Stomach (tissue), 4 donors: Measurements from ENCODE around the gene ITGB8.

Experiments
- EP300 ChIP-seq: sonication (generic); formaldehyde crosslinking; IDR thresholded peaks from one replicate; pipeline ENCODE4 v1.6.1; 2017; ENCODE audit warnings: antibody characterized with exemption
- POLR2AphosphoS5 ChIP-seq, 3 donors: sonication (generic); formaldehyde crosslinking; IDR thresholded peaks; one replicate each; pipeline ENCODE4 v1.6.1; 2016; ENCODE audit warnings: antibody characterized with exemption in 3 of 3
- TF ChIP-seq, protein P1 (sequence below), 7 experiments: fragments of 450-650 bp in 4 of 7; fragments of 200-600 bp in 3 of 7; sonication (generic) in 3 of 7; IDR thresholded peaks; one replicate each; pipeline ENCODE4 v1.5.1; 2016 to 2019; ENCODE audit warnings: antibody characterized with exemption in 7 of 7, control low read depth in 2 of 7, mild to moderate bottlenecking in 1 of 7

DNA sequence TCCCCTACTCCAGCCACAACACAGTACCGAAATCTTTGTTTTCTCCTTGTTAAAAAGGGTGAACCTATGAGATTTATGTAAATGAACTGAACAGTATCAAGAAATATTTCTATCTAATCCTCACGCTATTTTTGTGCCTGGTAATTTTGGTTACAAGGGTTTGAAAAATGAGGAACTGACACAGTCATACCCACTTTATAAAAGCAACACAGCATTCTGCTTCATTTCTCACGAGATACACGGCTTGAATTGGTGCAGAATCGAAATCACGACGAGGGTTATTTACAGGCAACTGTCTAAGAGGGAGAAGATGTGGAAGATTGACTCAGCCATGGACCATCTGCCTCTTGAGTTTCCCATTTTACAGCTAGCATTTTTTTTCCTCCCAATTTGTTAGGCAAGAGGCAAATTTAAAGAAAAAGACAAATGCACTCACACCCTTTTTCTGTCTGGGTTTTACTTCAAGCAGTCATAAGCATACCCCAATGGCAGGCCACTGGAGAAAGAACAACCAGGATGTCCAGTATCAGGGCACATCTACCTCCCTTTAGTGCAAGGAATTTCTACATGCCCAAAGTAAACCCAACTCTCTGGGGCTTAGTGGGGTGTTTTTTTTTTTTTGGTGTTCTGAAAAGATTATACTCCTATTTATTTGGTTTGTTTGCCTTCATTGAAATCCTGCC lies 108.1 kb downstream of the ITGB8 start:
- TF ChIP-seq, protein P1, sequence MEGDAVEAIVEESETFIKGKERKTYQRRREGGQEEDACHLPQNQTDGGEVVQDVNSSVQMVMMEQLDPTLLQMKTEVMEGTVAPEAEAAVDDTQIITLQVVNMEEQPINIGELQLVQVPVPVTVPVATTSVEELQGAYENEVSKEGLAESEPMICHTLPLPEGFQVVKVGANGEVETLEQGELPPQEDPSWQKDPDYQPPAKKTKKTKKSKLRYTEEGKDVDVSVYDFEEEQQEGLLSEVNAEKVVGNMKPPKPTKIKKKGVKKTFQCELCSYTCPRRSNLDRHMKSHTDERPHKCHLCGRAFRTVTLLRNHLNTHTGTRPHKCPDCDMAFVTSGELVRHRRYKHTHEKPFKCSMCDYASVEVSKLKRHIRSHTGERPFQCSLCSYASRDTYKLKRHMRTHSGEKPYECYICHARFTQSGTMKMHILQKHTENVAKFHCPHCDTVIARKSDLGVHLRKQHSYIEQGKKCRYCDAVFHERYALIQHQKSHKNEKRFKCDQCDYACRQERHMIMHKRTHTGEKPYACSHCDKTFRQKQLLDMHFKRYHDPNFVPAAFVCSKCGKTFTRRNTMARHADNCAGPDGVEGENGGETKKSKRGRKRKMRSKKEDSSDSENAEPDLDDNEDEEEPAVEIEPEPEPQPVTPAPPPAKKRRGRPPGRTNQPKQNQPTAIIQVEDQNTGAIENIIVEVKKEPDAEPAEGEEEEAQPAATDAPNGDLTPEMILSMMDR (IDR thresholded peaks at IDR 0.05), result no peak
- no peak for TF ChIP-seq POLR2AphosphoS5 (IDR thresholded peaks at IDR 0.05)
- TF ChIP-seq EP300, result no peak
